WERI-Rb-1 (cell line): ENCODE results near the gene SMOC2.

Source experiments
- DNase-seq: peaks from one replicate; pipeline ENCODE4 v3.0.0-alpha.2; 2020
- H3K27ac ChIP-seq: fragments of 250-450 bp; sonication (Bioruptor Pico); 2 replicates; pipeline ENCODE4 v1.5.1; 2020; ENCODE audit warnings: mild to moderate bottlenecking, moderate library complexity
- H3K27me3 ChIP-seq: fragments of 250-450 bp; sonication (Bioruptor Pico); 2 replicates; pipeline ENCODE4 v1.5.1; 2021; ENCODE audit warnings: mild to moderate bottlenecking, low read depth, moderate library complexity; ENCODE audit not compliant: insufficient read depth, severe bottlenecking
- H3K36me3 ChIP-seq: fragments of 250-450 bp; sonication (Bioruptor Pico); 2 replicates; pipeline ENCODE4 v1.5.1; 2020; ENCODE audit warnings: mild to moderate bottlenecking, moderate library complexity
- H3K4me3 ChIP-seq: 2 replicates; pipeline ENCODE4 v1.5.1; 2011; ENCODE audit warnings: low read depth, mild to moderate bottlenecking, control low read depth, low read length
- H3K9me3 ChIP-seq: fragments of 250-450 bp; sonication (Bioruptor Pico); 2 replicates; pipeline ENCODE4 v1.5.1; 2021; ENCODE audit warnings: mild to moderate bottlenecking, moderate library complexity; ENCODE audit not compliant: severe bottlenecking
- CTCF ChIP-seq: IDR thresholded peaks from 2 replicates; pipeline ENCODE4 v1.5.1; 2011; ENCODE audit warnings: low read depth, mild to moderate bottlenecking, control low read depth, inconsistent platforms, low read length

Gene SMOC2

DNA sequence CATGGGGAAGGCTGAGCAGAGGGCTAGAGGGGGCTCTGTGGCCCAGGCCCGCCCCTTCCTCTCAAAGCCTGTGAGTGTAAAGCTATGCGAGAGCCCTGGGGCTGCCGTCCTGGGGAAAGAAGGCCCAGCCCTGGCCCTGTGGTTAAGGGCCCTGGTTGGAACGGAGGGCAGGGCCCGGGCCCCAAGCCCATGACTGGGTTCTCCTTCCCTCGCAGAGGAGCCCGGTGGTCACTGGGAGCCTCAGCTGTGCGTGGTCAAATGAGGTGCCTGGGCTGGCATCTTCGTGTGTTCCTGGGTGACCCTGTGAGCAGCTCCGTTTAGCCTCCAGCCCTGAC lies 56.0 kb downstream of the SMOC2 start:
- no peaks in the 10 kb centered on the region for H3K27me3 ChIP-seq
- no peaks in the 10 kb centered on the region for H3K36me3 ChIP-seq
- no peaks in the 10 kb centered on the region for H3K9me3 ChIP-seq
- no peak for DNase-seq
- H3K27ac ChIP-seq = no peak overlapping the region
- TF ChIP-seq CTCF = no peak
- no peak overlapping the region for H3K4me3 ChIP-seq

DNA sequence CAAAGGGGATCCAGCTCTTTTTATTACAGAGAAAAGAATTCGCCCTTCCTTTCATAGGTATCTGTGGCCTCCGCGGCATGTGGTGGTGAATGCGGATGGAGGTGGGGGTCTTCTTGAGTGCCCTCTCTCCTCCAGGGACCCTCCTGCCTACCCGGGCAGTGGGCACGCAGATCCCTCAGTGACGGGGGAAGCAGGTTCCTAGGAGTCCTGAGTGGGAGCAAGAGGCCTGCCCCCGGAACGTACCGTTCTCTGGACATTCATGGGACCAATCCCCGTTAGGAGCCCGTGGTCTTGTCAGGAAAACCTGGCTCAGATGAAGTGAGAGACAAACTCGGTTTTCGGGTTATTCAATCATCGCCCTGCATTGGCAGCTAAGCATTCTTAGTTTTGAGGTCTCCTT lies 56.4 kb downstream of the SMOC2 start:
- H3K27ac ChIP-seq = no peak overlapping the region
- H3K36me3 ChIP-seq = no peaks in the 10 kb centered on the region
- no peak for DNase-seq
- no peaks in the 10 kb centered on the region for H3K27me3 ChIP-seq
- no peaks in the 10 kb centered on the region for H3K9me3 ChIP-seq
- no peak overlapping the region for H3K4me3 ChIP-seq
- no peak for TF ChIP-seq CTCF

DNA sequence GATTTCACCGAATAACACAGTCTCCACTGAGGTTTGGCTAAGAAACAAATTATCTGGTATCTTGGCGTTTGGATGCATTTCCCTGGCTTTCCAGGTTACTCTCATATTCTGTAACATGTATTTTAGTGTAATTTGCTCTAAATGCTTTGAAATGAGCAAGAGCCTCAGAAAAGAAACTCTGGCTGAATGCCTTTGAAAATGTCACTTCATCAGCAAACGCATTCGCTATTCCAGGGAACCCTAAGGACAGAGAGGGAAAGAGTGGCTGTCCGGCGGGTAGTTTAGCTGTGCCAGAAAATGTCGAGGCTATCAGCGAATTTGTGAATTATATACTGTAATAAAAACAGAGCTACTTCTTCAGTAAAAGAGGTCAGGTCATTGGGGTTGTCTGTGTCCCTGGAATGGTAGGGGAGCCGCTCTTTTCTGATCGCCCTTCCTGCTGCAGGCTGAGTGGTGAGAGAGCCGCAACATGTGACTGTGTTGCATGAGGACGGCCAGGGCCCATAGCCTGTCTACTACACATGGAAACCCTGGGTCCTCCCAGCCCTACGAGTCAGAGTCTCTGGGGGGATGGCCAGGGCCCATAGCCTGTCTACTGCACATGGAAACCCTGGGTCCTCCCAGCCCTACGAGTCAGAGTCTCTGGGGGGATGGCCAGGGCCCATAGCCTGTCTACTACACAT lies 57.3 kb downstream of the SMOC2 start:
- Histone ChIP-seq H3K4me3 (no peak overlapping the region), H3K9me3 (no peaks in the 10 kb centered on the region), H3K36me3 (no peaks in the 10 kb centered on the region), H3K27me3 (no peaks in the 10 kb centered on the region), H3K27ac (no peak overlapping the region)
- no peak for DNase-seq
- no peak for TF ChIP-seq CTCF

DNA sequence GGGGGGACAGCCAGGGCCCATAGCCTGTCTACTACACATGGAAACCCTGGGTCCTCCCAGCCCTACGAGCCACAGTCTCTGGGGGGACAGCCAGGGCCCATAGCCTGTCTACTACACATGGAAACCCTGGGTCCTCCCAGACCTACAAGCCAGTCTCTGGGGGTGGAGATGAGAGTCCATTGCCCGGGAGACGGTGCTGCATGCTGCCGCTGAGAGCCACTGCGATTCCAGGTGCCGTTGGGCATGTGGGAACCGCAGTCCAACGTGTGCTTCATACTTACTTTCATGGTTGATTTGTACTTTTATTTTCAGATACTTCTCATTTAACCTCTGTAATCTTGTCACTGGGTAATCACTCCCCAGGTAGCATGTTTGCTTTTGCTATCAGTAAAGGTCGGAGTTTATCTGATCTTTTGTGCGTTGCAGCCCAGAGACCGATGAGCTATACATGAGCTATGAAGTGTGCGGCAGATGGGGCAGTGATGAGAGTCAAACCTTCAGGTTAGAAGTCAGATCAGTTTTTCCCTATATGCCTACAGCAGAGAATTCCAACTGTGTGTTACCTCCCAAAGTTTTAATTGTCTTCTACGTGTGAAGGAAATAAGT lies 58.2 kb downstream of the SMOC2 start:
- no peak for DNase-seq
- no peak overlapping the region for H3K27ac ChIP-seq
- no peak for TF ChIP-seq CTCF
- no peak overlapping the region for H3K4me3 ChIP-seq
- H3K27me3 ChIP-seq = no peaks in the 10 kb centered on the region
- H3K36me3 ChIP-seq = no peaks in the 10 kb centered on the region
- H3K9me3 ChIP-seq = no peaks in the 10 kb centered on the region

- no peak for TF ChIP-seq CTCF
- H3K9me3 ChIP-seq = no peaks in the 10 kb centered on the region
- no peak overlapping the region for H3K27ac ChIP-seq
- H3K27me3 ChIP-seq = no peaks in the 10 kb centered on the region
- H3K4me3 ChIP-seq = no peak overlapping the region
- no peak for DNase-seq
- no peaks in the 10 kb centered on the region for H3K36me3 ChIP-seq
Observed at GRCh38 chr6:168500519-168500918, 59.5 kb downstream of the SMOC2 start.

DNA sequence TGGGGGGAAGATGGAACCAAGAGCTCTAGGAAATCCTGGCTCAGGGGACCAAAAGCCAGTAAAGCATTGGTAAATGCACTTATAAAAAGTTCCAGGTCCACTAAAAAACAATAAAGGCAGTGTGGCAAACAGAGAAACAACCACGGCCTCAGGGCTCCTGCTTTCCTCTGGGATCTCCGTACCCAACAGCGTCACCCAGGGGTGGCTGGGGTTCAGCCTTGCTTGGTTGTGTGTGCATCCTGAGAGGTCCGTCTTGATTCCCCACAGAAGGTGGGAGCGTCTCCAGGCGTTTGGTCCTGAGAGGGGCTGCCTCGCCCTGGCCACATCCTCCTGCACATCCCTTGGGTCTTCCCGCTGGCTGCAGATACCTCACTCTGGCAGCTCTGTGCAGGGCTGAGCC lies 60.6 kb downstream of the SMOC2 start:
- TF ChIP-seq CTCF = no peak
- Histone ChIP-seq H3K4me3 (no peak overlapping the region), H3K9me3 (no peaks in the 10 kb centered on the region), H3K27me3 (no peaks in the 10 kb centered on the region), H3K36me3 (no peaks in the 10 kb centered on the region), H3K27ac (no peak overlapping the region)
- DNase-seq = no peak
